HTERT RPE-1 (cell line): ENCODE data around the gene PDE6A.

Experiments
- in situ Hi-C: fragments of 300-500 bp; cut with MboI; formaldehyde crosslinking; loops from 4 replicates; pipeline ENCODE4 v1.14.3; 2020; ENCODE audit warnings: low sequenced_read_pairs

PDE6A gene

GRCh38 chr5:149944666-149945065, at the start of gene PDE6A:
PDE6A (minus strand) TSS chr5:149944793; CDS start chr5:149944673, 120 bp downstream.
- in situ Hi-C loops, result no loop called here

GRCh38 chr5:149993471-149993870, 48.9 kb upstream of the PDE6A start:
- in situ Hi-C loops, result loop anchor here (25.0 kb wide), 1 partner anchor 356 kb away; no protein-coding TSS in a partner anchor

DNA sequence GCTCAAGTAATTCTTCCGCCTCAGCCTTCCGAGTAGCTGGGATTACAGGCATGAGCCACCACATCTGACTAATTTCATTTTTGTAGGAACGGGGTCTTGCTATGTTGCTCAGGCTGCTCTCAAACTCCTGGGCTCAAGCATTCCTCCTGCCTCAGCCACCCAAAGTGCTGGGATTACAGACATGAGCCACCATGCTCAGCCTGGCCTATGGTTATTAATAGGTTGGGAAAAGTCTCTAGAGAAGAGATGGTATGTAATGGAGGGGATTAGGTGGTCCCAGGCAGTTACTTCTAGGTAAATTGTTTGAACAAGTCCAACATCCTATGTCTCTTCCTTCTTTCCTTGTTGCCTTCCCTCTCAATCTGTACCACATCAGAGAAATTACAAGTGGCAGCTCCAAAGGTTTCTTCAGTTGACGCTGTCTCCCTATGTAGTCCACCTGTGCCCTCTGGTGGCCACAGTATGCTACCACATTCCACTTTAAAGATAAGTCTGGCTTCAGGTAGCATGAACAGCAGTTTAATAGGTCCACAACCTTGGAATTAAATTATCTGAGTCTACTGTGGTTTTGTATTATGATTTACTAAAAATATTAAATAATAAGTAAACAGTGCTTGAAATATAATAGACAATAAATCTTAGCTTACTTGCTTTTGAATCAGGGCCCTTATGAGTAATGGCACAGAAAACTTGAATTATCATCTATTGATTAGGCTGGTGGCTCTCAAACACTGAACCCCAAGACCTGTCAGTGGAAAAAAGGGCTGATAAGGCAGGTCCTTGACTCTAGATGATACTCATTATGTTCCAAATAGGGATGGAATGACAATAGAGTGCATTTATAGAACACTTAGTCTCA, 46.2 kb upstream of the PDE6A start:
- in situ Hi-C loops, result loop anchor here (25.0 kb wide), 1 partner anchor 353 kb away; no protein-coding TSS in a partner anchor

GRCh38 chr5:149988126-149988525, 43.5 kb upstream of the PDE6A start:
- in situ Hi-C loops, result loop anchor here (25.0 kb wide), 1 partner anchor 351 kb away; no protein-coding TSS in a partner anchor

GRCh38 chr5:149982505-149982904, 37.9 kb upstream of the PDE6A start:
- in situ Hi-C loops, result loop anchor here (25.0 kb wide), 1 partner anchor 345 kb away; no protein-coding TSS in a partner anchor

DNA sequence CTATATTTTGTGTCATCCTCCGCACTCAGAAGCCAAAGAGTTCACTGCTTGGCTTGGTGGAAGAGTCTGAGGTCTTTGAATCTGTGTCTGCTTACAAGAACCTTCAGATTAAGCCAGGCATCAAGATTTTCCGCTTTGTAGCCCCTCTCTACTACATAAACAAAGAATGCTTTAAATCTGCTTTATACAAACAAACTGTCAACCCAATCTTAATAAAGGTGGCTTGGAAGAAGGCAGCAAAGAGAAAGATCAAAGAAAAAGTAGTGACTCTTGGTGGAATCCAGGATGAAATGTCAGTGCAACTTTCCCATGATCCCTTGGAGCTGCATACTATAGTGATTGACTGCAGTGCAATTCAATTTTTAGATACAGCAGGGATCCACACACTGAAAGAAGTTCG, 36.6 kb upstream of the PDE6A start:
- in situ Hi-C loops, result loop anchor here (25.0 kb wide), 1 partner anchor 344 kb away; no protein-coding TSS in a partner anchor

GRCh38 chr5:149979896-149980295, 35.3 kb upstream of the PDE6A start:
- in situ Hi-C loops, result loop anchor here (25.0 kb wide), 1 partner anchor 343 kb away; no protein-coding TSS in a partner anchor

GRCh38 chr5:149975409-149975808, 30.8 kb upstream of the PDE6A start:
- in situ Hi-C loops, result loop anchor here (25.0 kb wide), 1 partner anchor 338 kb away; no protein-coding TSS in a partner anchor

DNA sequence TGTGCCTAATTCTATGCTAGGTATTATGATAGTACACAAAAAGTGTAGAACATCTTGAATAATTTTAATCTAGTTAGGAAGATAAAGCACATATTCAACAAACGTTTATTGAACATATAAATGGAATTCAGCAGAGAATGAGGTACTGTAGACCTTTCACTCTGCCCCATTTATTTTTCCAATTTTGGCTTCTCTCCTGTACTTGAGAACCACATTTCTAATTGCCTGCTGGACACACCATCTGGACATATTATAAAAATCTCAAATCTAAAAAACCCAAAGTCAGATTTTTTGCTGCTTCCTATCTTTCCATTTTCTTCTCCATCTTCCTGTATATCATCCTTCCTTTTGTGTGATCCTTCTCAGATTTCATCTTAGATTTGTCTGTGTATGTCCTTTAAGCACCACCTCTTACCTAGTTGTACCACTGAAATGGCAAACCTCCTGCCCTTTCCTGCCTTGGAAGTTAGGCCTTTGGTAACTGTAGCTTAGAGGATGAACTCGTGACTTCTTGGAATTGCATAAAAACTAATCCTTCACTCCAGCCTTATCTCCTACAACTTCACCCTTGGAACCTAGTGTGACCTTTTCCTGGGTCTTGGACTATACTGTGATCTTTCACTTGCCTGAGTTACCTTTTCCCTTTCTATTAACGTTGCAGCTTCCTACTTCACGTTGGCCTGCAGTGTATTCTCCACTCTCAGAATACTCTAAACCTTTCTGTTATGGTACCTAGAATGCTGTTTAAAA, 24.8 kb upstream of the PDE6A start:
- in situ Hi-C loops, result no loop called here

- in situ Hi-C loops, result no loop called here
Observed at GRCh38 chr5:149966946-149967345, 22.4 kb upstream of the PDE6A start.

DNA sequence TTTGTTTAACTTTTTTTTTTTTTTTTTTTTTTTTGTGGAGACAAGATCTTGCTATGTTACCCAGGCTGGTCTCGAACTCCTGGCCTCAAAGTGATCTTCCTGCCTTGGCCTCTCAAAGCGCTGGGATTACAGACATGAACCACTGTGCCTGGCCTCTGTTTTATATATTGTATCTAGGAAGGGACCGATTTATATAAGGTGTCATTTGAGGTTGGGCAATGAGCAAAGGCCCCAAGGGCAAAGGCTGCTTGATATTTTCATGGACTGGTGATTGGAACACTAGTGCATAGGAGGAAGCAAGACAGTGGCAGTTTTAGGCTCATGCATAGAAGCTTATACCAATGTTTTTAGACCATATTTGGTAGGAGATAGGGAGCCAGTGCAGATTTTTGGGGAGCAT, 19.1 kb upstream of the PDE6A start:
- in situ Hi-C loops, result no loop called here

GRCh38 chr5:149962601-149963300, 18.2 kb upstream of the PDE6A start:
- in situ Hi-C loops, result no loop called here

DNA sequence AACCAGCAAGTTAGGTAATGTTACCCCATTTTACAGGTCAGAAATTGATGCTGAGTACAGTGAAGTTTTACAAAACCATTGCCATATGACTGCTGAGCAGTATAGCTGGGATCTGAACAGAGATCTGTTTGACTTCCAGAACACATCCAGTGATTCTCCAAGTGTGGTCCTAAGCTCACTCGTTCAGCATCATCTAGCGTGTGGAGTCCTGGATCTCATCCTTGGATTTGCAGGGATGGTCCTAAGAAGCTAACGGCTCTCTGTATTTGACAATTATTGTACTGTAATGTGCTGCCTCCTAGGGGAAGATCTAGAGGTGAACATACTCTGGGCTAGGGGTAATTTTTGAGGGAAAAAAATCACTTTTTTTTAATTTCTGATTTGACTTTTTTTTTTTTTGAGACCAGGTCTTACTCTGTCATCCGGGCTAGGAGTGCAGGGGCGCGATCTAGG, 17.4 kb upstream of the PDE6A start:
- in situ Hi-C loops, result no loop called here

- in situ Hi-C loops, result no loop called here
Observed at GRCh38 chr5:149961186-149961685, 16.6 kb upstream of the PDE6A start.

DNA sequence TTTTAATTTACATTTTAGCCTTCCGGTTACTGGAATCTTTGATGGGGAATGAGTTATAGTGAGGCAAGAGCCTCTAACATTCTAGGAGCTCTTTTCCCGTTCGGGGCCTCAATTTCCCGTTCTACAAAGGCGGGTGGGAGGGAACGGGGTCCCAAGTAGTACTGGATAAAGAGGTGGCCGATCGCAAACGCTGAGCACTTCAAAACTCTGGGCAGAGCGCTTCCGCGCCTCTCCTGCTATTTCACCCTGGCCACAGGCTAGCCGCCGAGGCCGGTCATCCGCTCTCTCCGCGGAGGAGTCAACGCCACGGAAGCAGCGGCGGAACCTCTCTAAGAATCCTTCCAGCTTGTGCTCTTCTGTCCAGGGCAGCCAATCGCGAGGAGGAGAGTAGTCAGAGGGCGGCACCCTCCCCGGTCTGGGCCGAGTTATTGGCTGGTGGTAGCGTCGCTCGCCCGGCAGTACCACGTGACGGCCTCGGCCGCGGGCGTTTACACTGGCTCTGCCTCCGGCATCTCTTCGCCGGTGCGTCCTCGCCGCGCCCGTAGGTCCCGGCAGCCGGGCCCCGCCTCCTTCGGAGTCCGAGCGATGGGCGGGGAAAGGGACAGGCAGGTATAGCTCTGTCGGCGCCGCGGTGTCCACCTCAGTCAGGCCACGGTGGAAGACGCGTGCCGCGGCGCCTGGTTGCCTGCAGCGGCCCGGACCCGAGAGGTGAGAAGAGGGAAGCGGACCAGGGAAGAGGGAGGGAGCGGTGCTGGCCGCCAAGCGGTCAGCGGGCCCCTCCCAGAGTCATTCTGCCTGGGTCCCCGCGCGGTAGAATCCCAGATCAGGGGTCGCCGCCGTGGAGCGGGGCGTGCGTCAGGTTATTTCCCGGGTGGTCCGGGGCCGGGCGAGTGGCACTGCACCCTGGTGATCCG, 15.9 kb upstream of the PDE6A start, which contains the start of gene SLC26A2:
TSS of gene SLC26A2 (plus strand) at position 487 of the 914 bp plus-strand sequence. CDS start 16,895 bp downstream, outside the sequence.
- in situ Hi-C loops, result no loop called here

GRCh38 chr5:149959406-149960236, 15.0 kb upstream of the PDE6A start:
- in situ Hi-C loops, result no loop called here

- in situ Hi-C loops, result no loop called here
Observed at GRCh38 chr5:149957855-149958254, 13.3 kb upstream of the PDE6A start.

DNA sequence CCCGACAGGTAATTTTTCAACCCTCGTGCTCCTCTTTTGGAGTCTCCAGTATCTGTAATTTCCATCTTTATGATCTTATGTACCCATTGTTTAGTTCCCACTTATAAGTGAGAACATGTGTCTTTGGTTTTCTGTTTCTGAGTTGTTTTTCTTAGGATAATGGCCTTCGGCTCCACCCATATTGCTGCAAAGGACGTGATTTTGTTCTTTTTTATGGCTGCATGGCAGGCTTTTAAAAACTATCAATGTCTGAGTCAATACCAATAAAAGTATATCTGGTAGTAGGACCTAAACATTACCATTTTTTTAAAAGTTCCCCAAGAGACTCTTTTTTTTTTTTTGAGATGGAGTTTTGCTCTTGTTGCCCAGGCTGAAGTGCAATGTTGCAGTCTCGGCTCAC, 12.1 kb upstream of the PDE6A start:
- in situ Hi-C loops, result no loop called here

DNA sequence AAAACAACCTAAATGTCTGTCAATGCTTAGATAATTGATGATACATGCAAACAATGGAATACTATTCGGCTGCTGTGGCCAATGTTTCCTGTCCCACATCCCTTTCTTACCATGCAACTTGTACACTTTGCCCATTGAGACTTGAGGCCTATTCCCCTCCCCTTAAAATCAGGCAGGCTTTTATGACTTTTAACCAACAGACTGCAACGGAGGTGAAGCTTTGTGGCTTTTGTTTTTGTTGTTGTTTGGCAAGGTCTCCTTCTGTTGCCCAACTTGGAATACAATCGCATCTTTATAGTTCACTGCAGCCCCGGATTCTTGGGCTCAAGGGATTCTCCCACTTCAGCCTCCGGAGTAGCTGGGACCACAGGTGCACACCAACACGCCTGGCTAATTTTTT, 10.2 kb upstream of the PDE6A start:
- in situ Hi-C loops, result no loop called here
